ENCODE results near the gene PRPF6. TPM values are rescaled to one million over a fixed set of nuclear protein-coding genes. Genes with fewer than 3 reads are reported as not detected.

Gene PRPF6
- total and polyA plus RNA-seq, 2 of the 13 experiments (the other 11 are each of a cell fraction or from before 2014, with no cell fraction given): 63.7 to 101 TPM

GRCh38 chr20:64057628-64058498 lies 76.9 kb downstream of the PRPF6 start (continued):
- peak; percentile 92 for TF ChIP-seq SRSF1 (optimal IDR thresholded peaks at IDR 0.05; ENCODE audit: low read depth, low read length)
- TF ChIP-seq ZNF7 (CRISPR knock-in tag; IDR thresholded peaks at IDR 0.05): no peak
- TF ChIP-seq ZFYVE20 (CRISPR knock-in tag; IDR thresholded peaks at IDR 0.05; ENCODE audit: borderline replicate concordance, low read depth): no peak
- TF ChIP-seq ZBTB39 (CRISPR knock-in tag; IDR thresholded peaks at IDR 0.05): no peak
- no peak for TF ChIP-seq JDP2 (CRISPR knock-in tag; IDR thresholded peaks at IDR 0.05; ENCODE audit: borderline replicate concordance)
- no peak for TF ChIP-seq ZNF33A (CRISPR knock-in tag; IDR thresholded peaks at IDR 0.05; ENCODE audit: borderline replicate concordance)
- TF ChIP-seq TBL1XR1 (IDR thresholded peaks at IDR 0.05; ENCODE audit: borderline replicate concordance, low read length, partially characterized antibody): peak; percentile 36
- TF ChIP-seq PRPF4 (IDR thresholded peaks at IDR 0.05; ENCODE audit: low read depth, low read length, poor library complexity, severe bottlenecking): no peak
- no peak for TF ChIP-seq SYNCRIP (IDR thresholded peaks at IDR 0.05; ENCODE audit: insufficient read depth, low read depth, low read length)
- peak; percentile 88 for TF ChIP-seq THAP11 (CRISPR knock-in tag; IDR thresholded peaks at IDR 0.05)
- TF ChIP-seq ZIK1 (CRISPR knock-in tag; IDR thresholded peaks at IDR 0.05; ENCODE audit: borderline replicate concordance, low read depth): no peak
- no peak for TF ChIP-seq TCF12 (IDR thresholded peaks at IDR 0.05)
- TF ChIP-seq TCF12 (CRISPR knock-in tag; IDR thresholded peaks at IDR 0.05): peak; percentile 69; the same call in 1 of the 2 replicates
- no peak for TF ChIP-seq MLXIP (CRISPR knock-in tag; IDR thresholded peaks at IDR 0.05; ENCODE audit: borderline replicate concordance)
- peak; percentile 87 for TF ChIP-seq TFAP4 (IDR thresholded peaks at IDR 0.05; ENCODE audit: borderline replicate concordance, low read depth)
- TF ChIP-seq ZSCAN31 (CRISPR knock-in tag; IDR thresholded peaks at IDR 0.05; ENCODE audit: low read depth): peak; percentile 14; the same call in 1 of the 2 replicates
- no peak for TF ChIP-seq ZNF883 (CRISPR knock-in tag; IDR thresholded peaks at IDR 0.05; ENCODE audit: not compliant biosample characterization)
- TF ChIP-seq SNAI1 (CRISPR knock-in tag; IDR thresholded peaks at IDR 0.05; ENCODE audit: borderline replicate concordance): no peak
- TF ChIP-seq PHF5A (CRISPR knock-in tag; IDR thresholded peaks at IDR 0.05; ENCODE audit: low read depth, unreplicated experiment): no peak
- no peak; the same call in 1 of the 2 replicates for TF ChIP-seq KDM5B (CRISPR knock-in tag; IDR thresholded peaks at IDR 0.05; ENCODE audit: borderline replicate concordance)
- TF ChIP-seq RFXAP (CRISPR knock-in tag; IDR thresholded peaks at IDR 0.05; ENCODE audit: borderline replicate concordance): peak; percentile 73; the same call in 1 of the 2 replicates
- TF ChIP-seq ZNF232 (CRISPR knock-in tag; IDR thresholded peaks at IDR 0.05; ENCODE audit: borderline replicate concordance): no peak
- TF ChIP-seq EHMT2 (IDR thresholded peaks at IDR 0.05; ENCODE audit: borderline replicate concordance, low read depth, low read length): no peak
- no peak for TF ChIP-seq TAF1 (CRISPR knock-in tag; IDR thresholded peaks at IDR 0.05)

All from HepG2 (cell line).